ENCODE data around the gene SLC38A7. TPM values are rescaled to one million over a fixed set of nuclear protein-coding genes. Genes with fewer than 3 reads are reported as not detected.
"Not testable (repeated sequence)": the region's sequence is repeated elsewhere in the genome, so short reads cannot be mapped to it uniquely, and the experiment has no call there.

SLC38A7 gene
- total and polyA plus RNA-seq, 4 donors: 13.8 to 26.7 (median 19.0) TPM

DNA sequence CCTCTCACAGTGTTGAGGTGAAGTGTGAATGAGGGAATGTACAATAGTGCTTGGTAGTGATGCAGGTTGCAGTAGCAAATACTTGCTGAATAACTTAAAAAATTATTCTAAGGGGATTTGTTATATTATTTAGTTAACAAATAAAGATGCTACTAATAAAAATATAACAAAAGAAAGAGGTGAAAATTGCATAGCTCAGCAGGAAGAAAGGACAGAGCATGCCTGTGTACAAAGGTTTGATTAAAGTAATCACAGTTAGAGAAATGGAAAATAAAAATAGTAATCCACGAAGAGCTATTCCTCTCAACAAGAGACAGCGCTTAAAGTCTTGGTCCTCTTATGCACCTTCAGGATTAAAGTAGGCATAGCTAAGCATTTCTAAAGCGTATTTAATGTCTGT is 38.5 kb upstream of the SLC38A7 start:
- Histone ChIP-seq H3K9me3 (ENCODE audit: control insufficient read depth, insufficient read depth, low read length) (no peaks in the 10 kb centered on the region), H3K4me3 (ENCODE audit: low read depth, low read length) (no peak overlapping the region), H3K36me3 (ENCODE audit: control insufficient read depth, insufficient read depth, low read length) (peaks cover 37% of the 10 kb centered on the region), H3K27ac (ENCODE audit: low read depth, low read length) (no peak overlapping the region), H3K4me1 (ENCODE audit: control insufficient read depth, insufficient read depth, low read length) (no peaks in the 10 kb centered on the region), H3K27me3 (ENCODE audit: control insufficient read depth, insufficient read depth, low read length) (no peaks in the 10 kb centered on the region)
- WGBS (ENCODE audit: insufficient coverage): no CpG with 5 or more reads among the region's 3 CpGs
- DNase-seq (ENCODE audit: low read depth in 4 of 6, low spot score in 6 of 6): no peak

DNA sequence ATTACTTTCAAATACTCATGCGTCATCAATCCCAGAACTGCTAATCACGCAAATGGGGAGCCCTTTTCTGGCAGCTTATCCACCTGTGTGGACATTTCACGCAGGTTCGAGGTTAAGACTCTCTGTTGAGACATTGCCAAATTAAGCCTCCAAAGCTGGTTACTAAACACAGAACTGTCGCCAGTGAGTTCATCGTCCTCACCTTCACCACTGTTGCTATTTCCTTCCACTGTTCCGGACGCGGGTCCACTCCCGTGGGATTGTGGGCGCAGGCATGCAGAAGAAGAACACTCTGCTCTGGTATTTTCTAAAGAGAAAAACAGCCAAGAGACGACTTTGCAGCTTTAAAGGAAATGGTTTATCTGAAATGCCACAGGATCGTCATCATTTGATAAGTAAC is 33.4 kb upstream of the SLC38A7 start:
- WGBS (ENCODE audit: insufficient coverage): 93% methylated on average over 8 of the region's 13 CpGs
- H3K27me3 ChIP-seq (ENCODE audit: control insufficient read depth, insufficient read depth, low read length): no peaks in the 10 kb centered on the region
- H3K9me3 ChIP-seq (ENCODE audit: control insufficient read depth, insufficient read depth, low read length): no peaks in the 10 kb centered on the region

GRCh38 chr16:58716468-58716867 is 31.9 kb upstream of the SLC38A7 start:
- H3K4me3 ChIP-seq (ENCODE audit: low read depth, low read length): no peak overlapping the region
- H3K9me3 ChIP-seq (ENCODE audit: control insufficient read depth, insufficient read depth, low read length): no peaks in the 10 kb centered on the region
- 93% methylated on average over 3 of the region's 8 CpGs for WGBS (ENCODE audit: insufficient coverage)
- DNase-seq (ENCODE audit: low read depth in 4 of 6, low spot score in 6 of 6): no peak
- no peak overlapping the region for H3K27ac ChIP-seq (ENCODE audit: low read depth, low read length)
- H3K36me3 ChIP-seq (ENCODE audit: control insufficient read depth, insufficient read depth, low read length): peaks cover 78% of the 10 kb centered on the region
- H3K4me1 ChIP-seq (ENCODE audit: control insufficient read depth, insufficient read depth, low read length): no peaks in the 10 kb centered on the region
- no peaks in the 10 kb centered on the region for H3K27me3 ChIP-seq (ENCODE audit: control insufficient read depth, insufficient read depth, low read length)

More for the DNA sequence above, 33.4 kb upstream of the SLC38A7 start:
- H3K36me3 ChIP-seq (ENCODE audit: control insufficient read depth, insufficient read depth, low read length): peaks cover 77% of the 10 kb centered on the region
- DNase-seq (ENCODE audit: low read depth in 4 of 6, low spot score in 6 of 6): no peak
- H3K4me1 ChIP-seq (ENCODE audit: control insufficient read depth, insufficient read depth, low read length): no peaks in the 10 kb centered on the region
- no peak overlapping the region for H3K27ac ChIP-seq (ENCODE audit: low read depth, low read length)
- no peak overlapping the region for H3K4me3 ChIP-seq (ENCODE audit: low read depth, low read length)

DNA sequence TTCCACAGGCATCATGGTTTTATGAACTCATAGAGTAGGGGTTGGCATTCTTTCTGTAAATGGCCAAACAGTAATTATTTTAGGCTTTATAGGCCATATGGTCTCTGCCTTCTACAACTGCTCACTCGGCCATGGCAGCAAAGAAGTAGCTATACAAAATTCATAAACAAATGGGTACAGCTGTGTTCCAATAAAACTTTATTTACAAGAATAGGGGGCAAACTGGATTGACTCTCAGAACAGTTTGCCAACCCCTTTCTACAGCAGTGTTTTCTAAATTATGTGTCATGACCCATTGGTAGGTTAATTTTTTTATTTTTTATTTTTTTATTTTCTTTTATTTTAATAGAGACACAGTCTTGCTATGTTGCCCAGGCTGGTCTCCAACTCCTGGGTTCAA is 29.2 kb upstream of the SLC38A7 start:
- Histone ChIP-seq H3K9me3 (ENCODE audit: control insufficient read depth, insufficient read depth, low read length) (no peaks in the 10 kb centered on the region), H3K36me3 (ENCODE audit: control insufficient read depth, insufficient read depth, low read length) (peaks cover 70% of the 10 kb centered on the region), H3K4me3 (ENCODE audit: low read depth, low read length) (no peak overlapping the region), H3K27me3 (ENCODE audit: control insufficient read depth, insufficient read depth, low read length) (no peaks in the 10 kb centered on the region), H3K27ac (ENCODE audit: low read depth, low read length) (no peak overlapping the region), H3K4me1 (ENCODE audit: control insufficient read depth, insufficient read depth, low read length) (no peaks in the 10 kb centered on the region)
- no CpG with 5 or more reads among the region's 1 CpG for WGBS (ENCODE audit: insufficient coverage)
- no peak for DNase-seq (ENCODE audit: low read depth in 4 of 6, low spot score in 6 of 6)

DNA sequence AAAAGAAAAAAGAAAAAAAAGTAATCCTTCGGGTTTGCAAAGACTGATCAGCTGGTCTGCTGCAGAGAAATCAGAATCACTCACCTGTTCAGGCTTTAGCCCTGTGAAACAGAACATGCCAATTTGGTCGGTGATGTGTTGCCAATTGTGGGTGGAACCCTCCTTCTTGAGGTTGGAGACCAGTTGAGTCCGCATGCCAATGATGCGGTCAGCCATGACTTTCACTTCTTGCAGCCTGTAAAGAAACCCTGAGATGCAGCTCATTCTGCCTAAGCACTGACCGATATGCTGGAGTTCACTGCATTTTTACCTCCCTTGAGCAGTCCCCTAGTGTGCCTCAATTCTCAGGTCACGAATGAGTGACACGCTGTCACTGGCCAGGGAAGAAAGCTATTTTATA is 24.8 kb upstream of the SLC38A7 start:
- Histone ChIP-seq H3K9me3 (ENCODE audit: control insufficient read depth, insufficient read depth, low read length) (no peaks in the 10 kb centered on the region), H3K36me3 (ENCODE audit: control insufficient read depth, insufficient read depth, low read length) (peaks cover 45% of the 10 kb centered on the region), H3K27me3 (ENCODE audit: control insufficient read depth, insufficient read depth, low read length) (no peaks in the 10 kb centered on the region), H3K4me1 (ENCODE audit: control insufficient read depth, insufficient read depth, low read length) (no peaks in the 10 kb centered on the region), H3K4me3 (ENCODE audit: low read depth, low read length) (no peak overlapping the region), H3K27ac (ENCODE audit: low read depth, low read length) (no peak overlapping the region)
- DNase-seq (ENCODE audit: low read depth in 4 of 6, low spot score in 6 of 6): no peak
- 99% methylated on average over 5 of the region's 7 CpGs for WGBS (ENCODE audit: insufficient coverage)

DNA sequence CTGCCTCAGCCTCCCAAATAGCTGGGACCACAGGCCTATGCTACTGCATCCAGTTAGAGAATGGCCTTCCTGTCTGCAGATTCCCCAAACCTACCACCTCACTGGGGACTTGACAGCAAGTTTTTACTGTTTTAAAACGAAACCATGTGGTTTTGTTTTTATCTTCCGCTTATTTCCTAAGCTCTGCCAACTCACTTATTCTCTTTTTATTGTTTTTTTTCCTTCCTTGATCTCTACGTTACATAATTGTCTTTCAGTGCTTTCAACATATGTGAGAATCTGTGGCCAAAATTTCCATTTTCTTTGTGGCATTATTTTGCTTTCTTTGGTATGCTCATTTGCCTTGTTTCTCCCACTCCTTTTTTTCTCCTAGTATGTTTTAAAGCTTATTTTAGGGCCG is 14.6 kb upstream of the SLC38A7 start:
- Histone ChIP-seq H3K4me1 (ENCODE audit: control insufficient read depth, insufficient read depth, low read length) (no peaks in the 10 kb centered on the region), H3K27ac (ENCODE audit: low read depth, low read length) (no peak overlapping the region), H3K9me3 (ENCODE audit: control insufficient read depth, insufficient read depth, low read length) (no peaks in the 10 kb centered on the region), H3K4me3 (ENCODE audit: low read depth, low read length) (no peak overlapping the region), H3K36me3 (ENCODE audit: control insufficient read depth, insufficient read depth, low read length) (no peaks in the 10 kb centered on the region), H3K27me3 (ENCODE audit: control insufficient read depth, insufficient read depth, low read length) (no peaks in the 10 kb centered on the region)
- peak in 1 of 6 donors; percentile 11 for DNase-seq (ENCODE audit: low read depth in 4 of 6, low spot score in 6 of 6)
- WGBS (ENCODE audit: insufficient coverage): 100% methylated on average over 1 of the region's 4 CpGs

GRCh38 chr16:58695368-58695767 is 10.8 kb upstream of the SLC38A7 start:
- no peaks in the 10 kb centered on the region for H3K9me3 ChIP-seq (ENCODE audit: control insufficient read depth, insufficient read depth, low read length)
- no CpG with 5 or more reads among the region's 1 CpG for WGBS (ENCODE audit: insufficient coverage)
- no peak overlapping the region for H3K27ac ChIP-seq (ENCODE audit: low read depth, low read length)
- H3K4me3 ChIP-seq (ENCODE audit: low read depth, low read length): no peak overlapping the region
- H3K36me3 ChIP-seq (ENCODE audit: control insufficient read depth, insufficient read depth, low read length): no peaks in the 10 kb centered on the region
- no peak for DNase-seq (ENCODE audit: low read depth in 4 of 6, low spot score in 6 of 6)
- no peaks in the 10 kb centered on the region for H3K4me1 ChIP-seq (ENCODE audit: control insufficient read depth, insufficient read depth, low read length)
- no peaks in the 10 kb centered on the region for H3K27me3 ChIP-seq (ENCODE audit: control insufficient read depth, insufficient read depth, low read length)

DNA sequence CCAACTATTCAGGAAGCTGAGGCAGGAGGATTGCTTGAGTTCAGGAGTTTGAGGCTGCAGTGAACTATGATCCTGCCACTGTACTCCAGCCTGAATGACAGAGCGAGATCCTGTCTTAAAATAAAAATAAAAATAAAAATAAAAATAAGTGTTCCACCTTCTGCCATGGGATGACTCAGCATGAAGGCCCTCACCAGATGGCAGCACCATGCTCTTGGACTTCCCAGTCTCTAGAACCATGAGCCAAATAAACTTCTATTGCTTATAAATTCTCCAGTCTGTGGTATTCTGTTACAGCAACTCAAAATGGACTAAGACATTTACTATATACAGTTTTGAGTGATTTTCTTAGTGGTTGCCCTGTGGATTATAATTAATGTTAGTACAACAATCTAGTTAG is 7.9 kb upstream of the SLC38A7 start:
- Histone ChIP-seq H3K4me1 (ENCODE audit: control insufficient read depth, insufficient read depth, low read length) (no peaks in the 10 kb centered on the region), H3K27me3 (ENCODE audit: control insufficient read depth, insufficient read depth, low read length) (no peaks in the 10 kb centered on the region), H3K36me3 (ENCODE audit: control insufficient read depth, insufficient read depth, low read length) (no peaks in the 10 kb centered on the region), H3K27ac (ENCODE audit: low read depth, low read length) (no peak overlapping the region), H3K9me3 (ENCODE audit: control insufficient read depth, insufficient read depth, low read length) (no peaks in the 10 kb centered on the region), H3K4me3 (ENCODE audit: low read depth, low read length) (no peak overlapping the region)
- no peak for DNase-seq (ENCODE audit: low read depth in 4 of 6, low spot score in 6 of 6)
- no CpG with 5 or more reads among the region's 1 CpG for WGBS (ENCODE audit: insufficient coverage)

- WGBS (ENCODE audit: insufficient coverage): 87% methylated on average over 4 of the region's 8 CpGs
- H3K36me3 ChIP-seq (ENCODE audit: control insufficient read depth, insufficient read depth, low read length); H3K9me3 ChIP-seq (ENCODE audit: control insufficient read depth, insufficient read depth, low read length); H3K4me3 ChIP-seq (ENCODE audit: low read depth, low read length); H3K27me3 ChIP-seq (ENCODE audit: control insufficient read depth, insufficient read depth, low read length); DNase-seq (ENCODE audit: low read depth in 4 of 6, low spot score in 6 of 6); H3K27ac ChIP-seq (ENCODE audit: low read depth, low read length): not testable (repeated sequence)
- H3K4me1 ChIP-seq (ENCODE audit: control insufficient read depth, insufficient read depth, low read length): peaks cover 25% of the 10 kb centered on the region
These were observed 2.6 kb upstream of the SLC38A7 start for GRCh38 chr16:58686985-58687706.

DNA sequence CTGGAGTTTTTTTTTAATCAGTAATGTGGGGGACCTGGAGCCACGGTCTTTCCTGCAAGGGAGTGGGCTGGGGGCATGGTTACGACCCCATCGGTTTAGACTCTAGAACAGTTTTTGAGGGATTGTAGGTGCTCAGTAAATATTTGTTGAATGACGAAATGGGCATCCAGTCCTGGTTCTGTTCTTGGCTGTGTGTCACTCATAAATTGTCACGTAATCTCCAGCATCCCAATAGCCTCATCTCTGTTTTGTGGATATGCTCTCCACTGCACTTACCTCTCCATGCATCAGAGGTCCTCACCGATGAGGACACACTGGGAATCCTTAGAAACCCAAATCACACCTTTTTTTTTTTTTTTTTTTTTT is 497 bp upstream of the SLC38A7 start:
- WGBS (ENCODE audit: insufficient coverage): 72% methylated on average over 4 of the region's 6 CpGs
- Histone ChIP-seq H3K4me1 (ENCODE audit: control insufficient read depth, insufficient read depth, low read length) (peaks cover 26% of the 10 kb centered on the region), H3K36me3 (ENCODE audit: control insufficient read depth, insufficient read depth, low read length) (peaks cover 5% of the 10 kb centered on the region), H3K27ac (ENCODE audit: low read depth, low read length) (no peak overlapping the region), H3K27me3 (ENCODE audit: control insufficient read depth, insufficient read depth, low read length) (no peaks in the 10 kb centered on the region), H3K9me3 (ENCODE audit: control insufficient read depth, insufficient read depth, low read length) (no peaks in the 10 kb centered on the region), H3K4me3 (ENCODE audit: low read depth, low read length) (peak overlapping the region; percentile 95)
- DNase-seq (ENCODE audit: low read depth in 4 of 6, low spot score in 6 of 6): no peak

Measured in spinal cord (tissue), 10 donors.